ENCODE measurements around the gene P3H4. TPM values are rescaled to one million over a fixed set of nuclear protein-coding genes. Genes with fewer than 3 reads are reported as not detected.
"Not testable (repeated sequence)": the region's sequence is repeated elsewhere in the genome, so short reads cannot be mapped to it uniquely, and the experiment has no call there.

P3H4 gene
- total RNA-seq, 4 donors from 2014 or later, result 8.5 to 18.6 (median 9.2) TPM

- no peak for TF ChIP-seq EP300 (IDR thresholded peaks at IDR 0.05)
- TF ChIP-seq POLR2A (IDR thresholded peaks at IDR 0.05), result no peak
- TF ChIP-seq POLR2AphosphoS5 (IDR thresholded peaks at IDR 0.05), result no peak
- TF ChIP-seq, protein P1, sequence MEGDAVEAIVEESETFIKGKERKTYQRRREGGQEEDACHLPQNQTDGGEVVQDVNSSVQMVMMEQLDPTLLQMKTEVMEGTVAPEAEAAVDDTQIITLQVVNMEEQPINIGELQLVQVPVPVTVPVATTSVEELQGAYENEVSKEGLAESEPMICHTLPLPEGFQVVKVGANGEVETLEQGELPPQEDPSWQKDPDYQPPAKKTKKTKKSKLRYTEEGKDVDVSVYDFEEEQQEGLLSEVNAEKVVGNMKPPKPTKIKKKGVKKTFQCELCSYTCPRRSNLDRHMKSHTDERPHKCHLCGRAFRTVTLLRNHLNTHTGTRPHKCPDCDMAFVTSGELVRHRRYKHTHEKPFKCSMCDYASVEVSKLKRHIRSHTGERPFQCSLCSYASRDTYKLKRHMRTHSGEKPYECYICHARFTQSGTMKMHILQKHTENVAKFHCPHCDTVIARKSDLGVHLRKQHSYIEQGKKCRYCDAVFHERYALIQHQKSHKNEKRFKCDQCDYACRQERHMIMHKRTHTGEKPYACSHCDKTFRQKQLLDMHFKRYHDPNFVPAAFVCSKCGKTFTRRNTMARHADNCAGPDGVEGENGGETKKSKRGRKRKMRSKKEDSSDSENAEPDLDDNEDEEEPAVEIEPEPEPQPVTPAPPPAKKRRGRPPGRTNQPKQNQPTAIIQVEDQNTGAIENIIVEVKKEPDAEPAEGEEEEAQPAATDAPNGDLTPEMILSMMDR (IDR thresholded peaks at IDR 0.05), result no peak
- H3K27ac ChIP-seq, result no peak overlapping the region
- no peaks in the 10 kb centered on the region for H3K27me3 ChIP-seq
- H3K36me3 ChIP-seq, result no peaks in the 10 kb centered on the region
- peaks cover 4% of the 10 kb centered on the region for H3K4me1 ChIP-seq
- 93% methylated on average over 6 of the region's 6 CpGs for WGBS
- no peak overlapping the region for H3K4me3 ChIP-seq
- DNase-seq (ENCODE audit: low spot score in 2 of 2), result no peak
- no peaks in the 10 kb centered on the region for H3K9me3 ChIP-seq
Observed at GRCh38 chr17:41844971-41845370, 33.2 kb upstream of the P3H4 start.

- not testable (repeated sequence) for H3K4me3 ChIP-seq; H3K36me3 ChIP-seq; H3K9me3 ChIP-seq; H3K4me1 ChIP-seq; DNase-seq (ENCODE audit: low spot score in 2 of 2); H3K27ac ChIP-seq; H3K27me3 ChIP-seq
- WGBS, result 86% methylated on average over 6 of the region's 6 CpGs
Observed at GRCh38 chr17:41840781-41841180, 29.0 kb upstream of the P3H4 start.

GRCh38 chr17:41839448-41839847, 27.7 kb upstream of the P3H4 start:
- H3K36me3 ChIP-seq; H3K27me3 ChIP-seq; H3K9me3 ChIP-seq; H3K27ac ChIP-seq; DNase-seq (ENCODE audit: low spot score in 2 of 2); H3K4me3 ChIP-seq: not testable (repeated sequence)
- H3K4me1 ChIP-seq, result peaks cover 19% of the 10 kb centered on the region
- WGBS, result 97% methylated on average over 2 of the region's 2 CpGs

DNA sequence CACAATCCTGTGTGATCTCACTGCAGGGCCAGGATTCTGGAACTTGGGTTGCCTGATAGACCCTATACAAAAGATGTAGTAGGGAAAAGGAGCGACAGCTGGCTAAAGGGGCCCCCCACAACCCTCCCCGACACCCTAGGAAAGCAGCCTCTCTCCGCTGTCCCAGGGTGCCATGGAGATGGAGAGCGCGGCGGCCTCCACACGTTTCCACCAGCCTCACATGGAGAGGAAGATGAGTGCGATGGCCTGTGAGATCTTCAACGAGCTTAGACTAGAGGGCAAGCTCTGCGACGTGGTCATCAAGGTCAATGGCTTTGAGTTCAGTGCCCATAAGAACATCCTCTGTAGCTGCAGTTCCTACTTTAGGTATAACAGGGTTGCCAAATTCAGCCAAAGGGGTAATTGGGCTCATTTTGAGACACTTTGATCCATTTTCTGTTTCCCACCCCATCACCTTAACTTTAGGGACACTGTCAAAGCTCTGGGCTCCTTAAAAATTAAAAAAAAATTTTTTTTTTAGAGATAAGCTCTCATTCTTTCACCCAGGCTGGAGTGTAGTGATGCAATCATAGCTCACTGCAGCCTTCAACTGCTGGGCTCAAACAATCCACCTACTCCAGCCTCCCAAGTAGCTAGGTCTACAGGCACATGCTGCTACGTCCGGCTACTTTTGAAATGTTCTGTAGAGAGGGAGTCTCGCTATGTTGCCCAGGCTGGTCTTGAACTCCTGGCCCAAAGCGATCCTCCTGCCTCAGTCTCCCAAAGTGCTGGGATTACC, 26.2 kb upstream of the P3H4 start, which contains the start of gene KLHL10:
KLHL10 (plus strand) TSS at position 65 of the 778 bp plus-strand sequence; CDS start at position 173, 108 bp downstream.
- no peak for DNase-seq (ENCODE audit: low spot score in 2 of 2)
- Histone ChIP-seq H3K4me3 (peak within 1 kb of the TSS; percentile 95), H3K4me1 (peaks cover 19% of the 10 kb centered on the region), H3K36me3 (no peaks in the 10 kb centered on the region), H3K9me3 (no peaks in the 10 kb centered on the region), H3K27ac (no peak within 1 kb of the TSS), H3K27me3 (no peaks in the 10 kb centered on the region)
- TF ChIP-seq POLR2A (IDR thresholded peaks at IDR 0.05) (no peak), EP300 (IDR thresholded peaks at IDR 0.05) (no peak), POLR2AphosphoS5 (IDR thresholded peaks at IDR 0.05) (no peak)
- TF ChIP-seq, protein P1 (IDR thresholded peaks at IDR 0.05), result no peak
- WGBS, result 97% methylated on average over 15 of the region's 15 CpGs

- WGBS, result 50% methylated on average over 21 of the region's 21 CpGs
- Histone ChIP-seq H3K4me1 (peaks cover 19% of the 10 kb centered on the region), H3K27ac (no peak overlapping the region), H3K9me3 (no peaks in the 10 kb centered on the region), H3K27me3 (no peaks in the 10 kb centered on the region), H3K36me3 (peaks cover 6% of the 10 kb centered on the region), H3K4me3 (peak overlapping the region; percentile 95)
- no peak for DNase-seq (ENCODE audit: low spot score in 2 of 2)
- no peak for TF ChIP-seq POLR2A (IDR thresholded peaks at IDR 0.05)
- TF ChIP-seq, protein P1 (IDR thresholded peaks at IDR 0.05), result no peak
- TF ChIP-seq POLR2AphosphoS5 (IDR thresholded peaks at IDR 0.05), result no peak
- TF ChIP-seq EP300 (IDR thresholded peaks at IDR 0.05), result no peak
Observed at GRCh38 chr17:41836550-41837196, 24.9 kb upstream of the P3H4 start.

- TF ChIP-seq EP300 (IDR thresholded peaks at IDR 0.05), result no peak
- TF ChIP-seq, protein P1 (IDR thresholded peaks at IDR 0.05), result no peak
- TF ChIP-seq POLR2A (IDR thresholded peaks at IDR 0.05), result no peak
- TF ChIP-seq POLR2AphosphoS5 (IDR thresholded peaks at IDR 0.05), result no peak
- peaks cover 12% of the 10 kb centered on the region for H3K36me3 ChIP-seq
- WGBS, result 0% methylated on average over 11 of the region's 72 CpGs
- H3K4me3 ChIP-seq, result peak within 1 kb of the TSS; percentile 95
- no peak for DNase-seq (ENCODE audit: low spot score in 2 of 2)
- H3K27me3 ChIP-seq, result no peaks in the 10 kb centered on the region
- H3K4me1 ChIP-seq, result peaks cover 19% of the 10 kb centered on the region
- H3K27ac ChIP-seq, result peak within 1 kb of the TSS; percentile 75
- H3K9me3 ChIP-seq, result no peaks in the 10 kb centered on the region
Observed at GRCh38 chr17:41835800-41836549, 24.2 kb upstream of the P3H4 start, which contains the start of gene NT5C3B. TSS of gene NT5C3B (minus strand) at chr17:41836232. CDS start at chr17:41836193, 39 bp downstream.

All from suprapubic skin (tissue), 4 donors.